Naive thymus-derived CD4-positive, alpha-beta T cell (primary cell): ENCODE data around the gene RXRB. TPM values are rescaled to one million over a fixed set of nuclear protein-coding genes. Genes with fewer than 3 reads are reported as not detected.
A peak's percentile ranks its signal among the peaks of the same experiment; 100 is the strongest.

Experiments used
- ATAC-seq: fragments of 150-1000 bp; cut with Tn5 transposase; 2 replicates; pipeline ENCODE4 v1.10.0; 2021; ENCODE audit warnings: mild to moderate bottlenecking, moderate library complexity
- CTCF ChIA-PET: fragments of 350-600 bp; sonication (Branson Sonifier 250); formaldehyde crosslinking; loops from one replicate; lab custom pipeline; 2021; ENCODE audit warnings: antibody characterized with exemption; lab: Charles Lee
- POLR2A ChIA-PET: fragments of 350-600 bp; sonication (Branson Sonifier 250); formaldehyde crosslinking; loops from one replicate; lab custom pipeline; 2021; ENCODE audit warnings: antibody characterized with exemption, inconsistent platforms; lab: Charles Lee
- DNase-seq, 9 donors: peaks; one replicate each; pipeline versions ENCODE4 v3.0.0 to v3.0.0-alpha.2; 2020 to 2022; ENCODE audit warnings: mixed read lengths in 1 of 9
- H3K27ac ChIP-seq: one replicate; pipeline ENCODE4 v1.7.0; 2013; ENCODE audit warnings: mild to moderate bottlenecking, low read depth, low read length, moderate library complexity
- H3K27me3 ChIP-seq, 2 donors: one replicate each; pipeline ENCODE4 v1.7.0; 2013; ENCODE audit warnings: low read length in 2 of 2, mild to moderate bottlenecking in 2 of 2, moderate library complexity in 2 of 2; ENCODE audit not compliant: control insufficient read depth in 2 of 2, insufficient read depth in 2 of 2
- H3K36me3 ChIP-seq, 3 experiments: 1 replicate in 2 of 3; 2 replicates in 1 of 3; pipeline ENCODE4 v1.7.0; 2013; ENCODE audit warnings: low read length in 3 of 3, mild to moderate bottlenecking in 3 of 3, moderate library complexity in 1 of 3; ENCODE audit not compliant: insufficient read depth in 3 of 3, control insufficient read depth in 2 of 3
- H3K4me1 ChIP-seq, 2 donors: one replicate each; pipeline ENCODE4 v1.7.0; 2013; ENCODE audit warnings: low read length in 2 of 2, mild to moderate bottlenecking in 2 of 2, moderate library complexity in 1 of 2; ENCODE audit not compliant: control insufficient read depth in 2 of 2, insufficient read depth in 2 of 2
- H3K4me3 ChIP-seq: 2 replicates; pipeline ENCODE4 v1.7.0; 2013; ENCODE audit warnings: mild to moderate bottlenecking, low read length
- H3K9me3 ChIP-seq, 3 experiments: 1 replicate in 2 of 3; 2 replicates in 1 of 3; pipeline ENCODE4 v1.7.0; 2013; ENCODE audit warnings: low read length in 3 of 3; ENCODE audit not compliant: control insufficient read depth in 2 of 3
- H3K27ac Mint-ChIP-seq, 9 donors: one replicate each; pipeline ENCODE4 v1.8.0; 2020 to 2022; ENCODE audit warnings: mixed read lengths in 9 of 9, mild to moderate bottlenecking in 8 of 9, moderate library complexity in 5 of 9, inconsistent platforms in 2 of 9
- H3K27me3 Mint-ChIP-seq, 5 donors: one replicate each; pipeline ENCODE4 v1.8.0; 2021 to 2022; ENCODE audit warnings: mixed read lengths in 5 of 5, mild to moderate bottlenecking in 1 of 5
- H3K36me3 Mint-ChIP-seq, 5 donors: one replicate each; pipeline ENCODE4 v1.8.0; 2020 to 2022; ENCODE audit warnings: mixed read lengths in 5 of 5, mild to moderate bottlenecking in 3 of 5, inconsistent platforms in 1 of 5
- H3K4me1 Mint-ChIP-seq, 7 donors: one replicate each; pipeline ENCODE4 v1.8.0; 2020 to 2022; ENCODE audit warnings: mixed read lengths in 7 of 7, mild to moderate bottlenecking in 3 of 7, inconsistent platforms in 1 of 7
- H3K4me3 Mint-ChIP-seq, 10 donors: one replicate each; pipeline ENCODE4 v1.8.0; 2020 to 2022; ENCODE audit warnings: mild to moderate bottlenecking in 10 of 10, mixed read lengths in 10 of 10, moderate library complexity in 6 of 10, inconsistent platforms in 2 of 10
- H3K9me3 Mint-ChIP-seq, 11 donors: one replicate each; pipeline ENCODE4 v1.8.0; 2020 to 2022; ENCODE audit warnings: mixed read lengths in 11 of 11, mild to moderate bottlenecking in 4 of 11, inconsistent platforms in 1 of 11, moderate library complexity in 1 of 11
- intact Hi-C, 2 donors: fragments of 100-400 bp; cut with micrococcal nuclease; formaldehyde crosslinking; loops; one replicate each; pipeline ENCODE4 v1.15.1; 2023
- polyA plus RNA-seq, 2 donors: library from polyadenylated mRNA; unstranded; fragments of 300-500 nt; fragmentation: Illumina TruSeq; gene quantifications; one replicate each; pipeline ENCODE4 v1.2.3, GENCODE V29; 2021
- total RNA-seq, 6 experiments: library from RNA in 5 of 6; stranded (reverse) in 5 of 6; gene quantifications; 1 replicate in 5 of 6; 2 replicates in 1 of 6; pipeline ENCODE4 v1.2.3 and lab custom pipeline; 2021 to 2026

RXRB gene
- total and polyA plus RNA-seq, 7 experiments from 2014 or later: 7.6 to 103 (median 71.2) TPM

GRCh38 chr6:33198159-33198852 is 2.2 kb downstream of the RXRB start:
- DNase-seq (no peak), ATAC-seq (no peak)
- Histone ChIP-seq H3K27ac (peak overlapping the region; percentile 96), H3K4me1 (peaks cover 20 to 26% of the 10 kb centered on the region in 2 donors), H3K9me3 (no peaks in the 10 kb centered on the region), H3K36me3 (peaks cover 8 to 61% (median 27%) of the 10 kb centered on the region in 3 experiments), H3K4me3 (no peak overlapping the region), H3K27me3 (no peaks in the 10 kb centered on the region)
- H3K9me3 Mint-ChIP-seq: peaks cover 0 to 1% (median 0%) of the 10 kb centered on the region in 11 donors
- intact Hi-C loops: loop anchor here in 1 of 2 donors (5.0 kb wide), 1 partner anchor 76 kb away; no protein-coding TSS in a partner anchor
- H3K4me3 Mint-ChIP-seq: peak overlapping the region; percentile 84 to 100 (median 96)
- CTCF ChIA-PET: interaction anchor here (1.0 to 4.6 kb wide), 6 partner anchors 12 to 101 kb away, joined by 3 to 31 read pairs (median 6); no protein-coding TSS in a partner anchor
- H3K27me3 Mint-ChIP-seq: peaks cover 0 to 6% (median 0%) of the 10 kb centered on the region in 5 donors
- H3K27ac Mint-ChIP-seq: peak overlapping the region; percentile 9 to 98 (median 89)
- peaks cover 20 to 55% (median 22%) of the 10 kb centered on the region in 5 donors for H3K36me3 Mint-ChIP-seq
- peaks cover 50 to 72% (median 60%) of the 10 kb centered on the region in 7 donors for H3K4me1 Mint-ChIP-seq
- POLR2A ChIA-PET: interaction anchor here (0.9 to 2.5 kb wide), 7 partner anchors 10 to 53 kb away, joined by 3 to 14 read pairs (median 10); partner anchors contain the start of gene RING1

- H3K27me3 Mint-ChIP-seq: peaks cover 0 to 11% (median 0%) of the 10 kb centered on the region in 5 donors
- peaks cover 0 to 1% (median 0%) of the 10 kb centered on the region in 11 donors for H3K9me3 Mint-ChIP-seq
- no peaks in the 10 kb centered on the region for H3K27me3 ChIP-seq
- H3K27ac Mint-ChIP-seq: peak overlapping the region in 8 of 9 donors; percentile 77 to 98 (median 90)
- ChIA-PET CTCF (interaction anchor here (0.6 to 4.6 kb wide), 9 partner anchors 11 to 497 kb away, joined by 3 to 31 read pairs (median 3); no protein-coding TSS in a partner anchor), POLR2A (interaction anchor here (1.1 to 2.5 kb wide), 5 partner anchors 11 to 51 kb away, joined by 4 to 14 read pairs (median 10); partner anchors contain the start of gene RING1)
- no peaks in the 10 kb centered on the region for H3K9me3 ChIP-seq
- H3K4me3 ChIP-seq: no peak overlapping the region
- peak; percentile 46 for ATAC-seq
- intact Hi-C loops: loop anchor here (1.0 to 5.0 kb wide), 3 partner anchors 36 to 79 kb away; no protein-coding TSS in a partner anchor
- peaks cover 20 to 26% of the 10 kb centered on the region in 2 donors for H3K4me1 ChIP-seq
- peak in 7 of 9 donors; percentile 38 to 65 (median 58) for DNase-seq
- peaks cover 17 to 50% (median 21%) of the 10 kb centered on the region in 5 donors for H3K36me3 Mint-ChIP-seq
- peaks cover 44 to 69% (median 52%) of the 10 kb centered on the region in 7 donors for H3K4me1 Mint-ChIP-seq
- H3K36me3 ChIP-seq: peaks cover 8 to 53% (median 21%) of the 10 kb centered on the region in 3 experiments
- peak overlapping the region; percentile 9 to 100 (median 74) for H3K4me3 Mint-ChIP-seq
- H3K27ac ChIP-seq: peak overlapping the region; percentile 38
These were observed 2.9 kb downstream of the RXRB start for GRCh38 chr6:33197431-33198048.

GRCh38 chr6:33195304-33196165 is 4.9 kb downstream of the RXRB start:
- Mint-ChIP-seq H3K4me1 (peaks cover 30 to 56% (median 44%) of the 10 kb centered on the region in 7 donors), H3K9me3 (peaks cover 0 to 1% (median 0%) of the 10 kb centered on the region in 11 donors), H3K36me3 (peaks cover 8 to 36% (median 12%) of the 10 kb centered on the region in 5 donors), H3K4me3 (peak overlapping the region in 2 of 10 donors; percentile 20 to 43), H3K27me3 (peaks cover 6 to 29% (median 8%) of the 10 kb centered on the region in 5 donors), H3K27ac (peak overlapping the region in 3 of 9 donors; percentile 25 to 65 (median 57))
- ChIA-PET POLR2A (interaction anchor here (0.7 to 2.0 kb wide), 4 partner anchors 13 to 468 kb away, joined by 3 to 5 read pairs (median 4); partner anchors contain the start of gene RING1), CTCF (interaction anchor here (0.8 to 1.5 kb wide), 5 partner anchors 9 to 51 kb away, joined by 3 to 4 read pairs (median 3); no protein-coding TSS in a partner anchor)
- Histone ChIP-seq H3K9me3 (no peaks in the 10 kb centered on the region), H3K4me1 (peaks cover 12 to 21% of the 10 kb centered on the region in 2 donors), H3K27me3 (peaks cover 0 to 3% of the 10 kb centered on the region in 2 donors), H3K36me3 (peaks cover 8 to 46% (median 17%) of the 10 kb centered on the region in 3 experiments), H3K4me3 (no peak overlapping the region), H3K27ac (no peak overlapping the region)
- intact Hi-C loops: loop anchor here in 1 of 2 donors (5.0 kb wide), 1 partner anchor 73 kb away; no protein-coding TSS in a partner anchor
- DNase-seq (no peak), ATAC-seq (no peak)

- Histone ChIP-seq H3K4me3 (no peak overlapping the region), H3K27ac (no peak overlapping the region), H3K27me3 (peaks cover 0 to 3% of the 10 kb centered on the region in 2 donors), H3K9me3 (no peaks in the 10 kb centered on the region), H3K4me1 (peaks cover 9 to 19% of the 10 kb centered on the region in 2 donors), H3K36me3 (peaks cover 8 to 40% (median 17%) of the 10 kb centered on the region in 3 experiments)
- Mint-ChIP-seq H3K9me3 (peaks cover 0 to 1% (median 0%) of the 10 kb centered on the region in 11 donors), H3K27ac (peak overlapping the region in 4 of 9 donors; percentile 28 to 78 (median 60)), H3K4me1 (peaks cover 30 to 50% (median 41%) of the 10 kb centered on the region in 7 donors), H3K27me3 (peaks cover 10 to 36% (median 15%) of the 10 kb centered on the region in 5 donors), H3K36me3 (peaks cover 9 to 36% (median 13%) of the 10 kb centered on the region in 5 donors), H3K4me3 (peak overlapping the region in 2 of 10 donors; percentile 14 to 90)
- ChIA-PET POLR2A (interaction anchor here (0.7 to 2.0 kb wide), 2 partner anchors 17 to 33 kb away, joined by 4 to 5 read pairs; no protein-coding TSS in a partner anchor), CTCF (interaction anchor here (0.8 to 1.0 kb wide), 2 partner anchors 32 to 52 kb away, joined by 3 read pairs; no protein-coding TSS in a partner anchor)
- ATAC-seq: no peak
- DNase-seq: no peak
- intact Hi-C loops: no loop called here
These were observed 6.0 kb downstream of the RXRB start for GRCh38 chr6:33194431-33194979.

GRCh38 chr6:33193619-33194018 is 6.8 kb downstream of the RXRB start:
- ChIA-PET POLR2A (interaction anchor here (0.9 to 2.0 kb wide), 3 partner anchors 10 to 56 kb away, joined by 3 to 5 read pairs (median 3); no protein-coding TSS in a partner anchor), CTCF (interaction anchor here (0.6 kb wide), 1 partner anchor 67 kb away, joined by 3 read pairs; no protein-coding TSS in a partner anchor)
- H3K4me3 Mint-ChIP-seq: peak overlapping the region in 8 of 10 donors; percentile 49 to 92 (median 66)
- H3K27ac ChIP-seq: peak overlapping the region; percentile 34
- peaks cover 9 to 36% (median 14%) of the 10 kb centered on the region in 5 donors for H3K36me3 Mint-ChIP-seq
- intact Hi-C loops: no loop called here
- peak overlapping the region in 6 of 9 donors; percentile 29 to 76 (median 56) for H3K27ac Mint-ChIP-seq
- peaks cover 8 to 40% (median 17%) of the 10 kb centered on the region in 3 experiments for H3K36me3 ChIP-seq
- peaks cover 6 to 15% of the 10 kb centered on the region in 2 donors for H3K4me1 ChIP-seq
- peaks cover 0 to 3% of the 10 kb centered on the region in 2 donors for H3K27me3 ChIP-seq
- no peak overlapping the region for H3K4me3 ChIP-seq
- H3K27me3 Mint-ChIP-seq: peaks cover 11 to 40% (median 20%) of the 10 kb centered on the region in 5 donors
- peaks cover 22 to 42% (median 32%) of the 10 kb centered on the region in 7 donors for H3K4me1 Mint-ChIP-seq
- ATAC-seq (no peak), DNase-seq (no peak)
- no peaks in the 10 kb centered on the region for H3K9me3 ChIP-seq
- peaks cover 0 to 1% (median 0%) of the 10 kb centered on the region in 11 donors for H3K9me3 Mint-ChIP-seq
